Thyroid gland (tissue), 4 donors: ENCODE results near the gene LTF.

Source experiments
- POLR2A ChIP-seq, 2 donors: fragments of 450-650 bp; IDR thresholded peaks; one replicate each; pipeline ENCODE4 v1.6.1; 2017; ENCODE audit warnings: antibody characterized with exemption in 2 of 2, mild to moderate bottlenecking in 2 of 2, moderate library complexity in 1 of 2
- TF ChIP-seq, protein P1 (sequence below), 6 experiments: fragments of 200-600 bp in 3 of 6; fragments of 450-650 bp in 3 of 6; sonication (generic) in 3 of 6; IDR thresholded peaks; one replicate each; pipeline ENCODE4 v1.5.1; 2016 to 2019; ENCODE audit warnings: antibody characterized with exemption in 6 of 6, mild to moderate bottlenecking in 2 of 6, inconsistent platforms in 1 of 6, moderate library complexity in 1 of 6

GRCh38 chr3:46464326-46465195, at the start of gene LTF:
- TF ChIP-seq, protein P1, sequence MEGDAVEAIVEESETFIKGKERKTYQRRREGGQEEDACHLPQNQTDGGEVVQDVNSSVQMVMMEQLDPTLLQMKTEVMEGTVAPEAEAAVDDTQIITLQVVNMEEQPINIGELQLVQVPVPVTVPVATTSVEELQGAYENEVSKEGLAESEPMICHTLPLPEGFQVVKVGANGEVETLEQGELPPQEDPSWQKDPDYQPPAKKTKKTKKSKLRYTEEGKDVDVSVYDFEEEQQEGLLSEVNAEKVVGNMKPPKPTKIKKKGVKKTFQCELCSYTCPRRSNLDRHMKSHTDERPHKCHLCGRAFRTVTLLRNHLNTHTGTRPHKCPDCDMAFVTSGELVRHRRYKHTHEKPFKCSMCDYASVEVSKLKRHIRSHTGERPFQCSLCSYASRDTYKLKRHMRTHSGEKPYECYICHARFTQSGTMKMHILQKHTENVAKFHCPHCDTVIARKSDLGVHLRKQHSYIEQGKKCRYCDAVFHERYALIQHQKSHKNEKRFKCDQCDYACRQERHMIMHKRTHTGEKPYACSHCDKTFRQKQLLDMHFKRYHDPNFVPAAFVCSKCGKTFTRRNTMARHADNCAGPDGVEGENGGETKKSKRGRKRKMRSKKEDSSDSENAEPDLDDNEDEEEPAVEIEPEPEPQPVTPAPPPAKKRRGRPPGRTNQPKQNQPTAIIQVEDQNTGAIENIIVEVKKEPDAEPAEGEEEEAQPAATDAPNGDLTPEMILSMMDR (IDR thresholded peaks at IDR 0.05): no peak
- TF ChIP-seq POLR2A (IDR thresholded peaks at IDR 0.05): no peak
